ENCODE measurements around the gene TTLL4.

The TTLL4 gene

DNA sequence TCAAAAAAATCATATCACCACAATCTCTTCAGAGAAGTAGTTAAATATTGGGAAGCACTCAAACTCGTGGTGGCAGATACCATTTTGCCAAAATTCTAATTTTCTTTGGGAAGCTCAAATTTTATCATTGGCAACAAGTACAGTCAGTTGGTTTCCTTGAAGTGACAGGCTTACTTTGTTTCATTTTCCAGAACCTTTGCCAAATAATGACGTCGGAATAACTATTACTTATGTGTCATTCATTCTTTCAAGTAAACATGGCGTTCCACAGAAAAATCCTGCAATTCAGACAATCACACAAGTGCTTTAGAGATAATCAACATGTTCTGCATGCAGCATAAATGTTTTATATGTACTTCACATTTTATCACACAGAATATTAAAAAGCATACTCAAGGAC, 5.4 kb downstream of the TTLL4 start:
- H3K27me3 ChIP-seq (ENCODE audit: low read length): no peaks in the 10 kb centered on the region
- no peaks in the 10 kb centered on the region; the same call in 1 of the 2 replicates for H3F3A ChIP-seq (ENCODE audit: insufficient read depth)
- no peak overlapping the region for H3K9ac ChIP-seq (ENCODE audit: low read length)
- no peak overlapping the region for H3K27ac ChIP-seq (ENCODE audit: low read depth, low read length)
- no peak overlapping the region for H3K4me2 ChIP-seq (ENCODE audit: low read depth, low read length, poor library complexity, severe bottlenecking)
- H3K4me3 ChIP-seq (ENCODE audit: insufficient read depth, low read length, poor library complexity, severe bottlenecking): no peak overlapping the region
- no peaks in the 10 kb centered on the region for H3K9me3 ChIP-seq (ENCODE audit: insufficient read depth, low read length)
- H3K9me2 ChIP-seq (replicated peaks; ENCODE audit: insufficient read depth, low read length): no peaks in the 10 kb centered on the region
- H3K36me3 ChIP-seq (ENCODE audit: low read length): peaks cover 3% of the 10 kb centered on the region; the same call in 1 of the 2 replicates
- peaks cover 8% of the 10 kb centered on the region; the same call in 1 of the 2 replicates for H4K20me1 ChIP-seq (ENCODE audit: low read depth, low read length)
- H3K79me2 ChIP-seq (ENCODE audit: insufficient read depth, low read length): peaks cover 93% of the 10 kb centered on the region
- H2AFZ ChIP-seq (ENCODE audit: low read depth, low read length, severe bottlenecking): no peak overlapping the region
- TF ChIP-seq, protein P1, sequence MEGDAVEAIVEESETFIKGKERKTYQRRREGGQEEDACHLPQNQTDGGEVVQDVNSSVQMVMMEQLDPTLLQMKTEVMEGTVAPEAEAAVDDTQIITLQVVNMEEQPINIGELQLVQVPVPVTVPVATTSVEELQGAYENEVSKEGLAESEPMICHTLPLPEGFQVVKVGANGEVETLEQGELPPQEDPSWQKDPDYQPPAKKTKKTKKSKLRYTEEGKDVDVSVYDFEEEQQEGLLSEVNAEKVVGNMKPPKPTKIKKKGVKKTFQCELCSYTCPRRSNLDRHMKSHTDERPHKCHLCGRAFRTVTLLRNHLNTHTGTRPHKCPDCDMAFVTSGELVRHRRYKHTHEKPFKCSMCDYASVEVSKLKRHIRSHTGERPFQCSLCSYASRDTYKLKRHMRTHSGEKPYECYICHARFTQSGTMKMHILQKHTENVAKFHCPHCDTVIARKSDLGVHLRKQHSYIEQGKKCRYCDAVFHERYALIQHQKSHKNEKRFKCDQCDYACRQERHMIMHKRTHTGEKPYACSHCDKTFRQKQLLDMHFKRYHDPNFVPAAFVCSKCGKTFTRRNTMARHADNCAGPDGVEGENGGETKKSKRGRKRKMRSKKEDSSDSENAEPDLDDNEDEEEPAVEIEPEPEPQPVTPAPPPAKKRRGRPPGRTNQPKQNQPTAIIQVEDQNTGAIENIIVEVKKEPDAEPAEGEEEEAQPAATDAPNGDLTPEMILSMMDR (IDR thresholded peaks at IDR 0.05; ENCODE audit: insufficient read depth, low read length, poor library complexity, severe bottlenecking): no peak
- TF ChIP-seq EZH2phosphoT487 (conservative IDR thresholded peaks at IDR 0.05; ENCODE audit: low read length): no peak

DNA sequence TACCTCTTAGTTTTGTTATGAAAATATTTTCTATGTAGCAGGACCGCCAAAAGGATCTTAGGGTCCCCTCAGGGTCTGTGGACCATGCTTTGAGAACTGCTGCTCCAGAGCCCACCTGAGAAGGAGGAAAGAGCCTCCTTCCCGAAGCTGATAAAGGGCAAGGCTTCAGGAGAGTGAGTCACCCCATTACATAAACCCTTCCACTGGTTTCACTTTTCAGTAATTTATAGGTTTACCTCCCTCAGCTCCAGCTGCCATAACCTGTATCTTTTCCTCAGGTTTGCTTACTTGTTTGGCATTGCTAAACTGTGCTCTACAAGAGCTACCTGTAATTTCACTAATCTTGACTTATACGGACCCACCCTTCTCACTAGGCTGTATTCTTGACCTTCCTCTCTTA, 6.6 kb downstream of the TTLL4 start:
- H3K9ac ChIP-seq (ENCODE audit: low read length): no peak overlapping the region
- H3K27ac ChIP-seq (ENCODE audit: low read depth, low read length): no peak overlapping the region

DNA sequence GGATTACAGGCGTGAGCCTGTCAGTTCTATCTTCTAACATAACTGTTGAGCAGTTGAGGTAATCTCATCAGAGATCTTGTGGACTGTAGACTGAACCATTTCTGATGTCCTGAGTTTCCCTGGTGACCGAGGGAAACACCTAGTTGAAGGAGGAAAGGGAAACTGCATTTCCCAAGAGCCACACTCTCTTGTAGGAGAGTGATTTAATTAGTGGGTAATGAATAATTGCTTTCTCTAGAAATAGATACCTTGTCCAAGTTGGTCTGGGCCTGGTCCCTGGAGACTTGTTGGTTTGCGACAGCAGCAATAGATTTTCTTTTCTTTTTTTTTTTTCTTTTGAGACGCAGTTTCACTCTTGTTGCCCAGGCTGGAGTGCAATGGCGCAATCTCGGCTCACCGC, 7.4 kb downstream of the TTLL4 start:
- Histone ChIP-seq H3K9me2 (replicated peaks; ENCODE audit: insufficient read depth, low read length) (no peaks in the 10 kb centered on the region), H2AFZ (ENCODE audit: low read depth, low read length, severe bottlenecking) (no peak overlapping the region), H3K4me3 (ENCODE audit: insufficient read depth, low read length, poor library complexity, severe bottlenecking) (no peak overlapping the region), H3K79me2 (ENCODE audit: insufficient read depth, low read length) (peaks cover 93% of the 10 kb centered on the region), H3K27ac (ENCODE audit: low read depth, low read length) (no peak overlapping the region), H3K4me2 (ENCODE audit: low read depth, low read length, poor library complexity, severe bottlenecking) (no peak overlapping the region), H3K27me3 (ENCODE audit: low read length) (no peaks in the 10 kb centered on the region), H3K36me3 (ENCODE audit: low read length) (peaks cover 3% of the 10 kb centered on the region; the same call in 1 of the 2 replicates), H3F3A (ENCODE audit: insufficient read depth) (no peaks in the 10 kb centered on the region; the same call in 1 of the 2 replicates), H4K20me1 (ENCODE audit: low read depth, low read length) (peaks cover 8% of the 10 kb centered on the region; the same call in 1 of the 2 replicates), H3K9ac (ENCODE audit: low read length) (no peak overlapping the region), H3K9me3 (ENCODE audit: insufficient read depth, low read length) (no peaks in the 10 kb centered on the region)
- no peak for TF ChIP-seq EZH2phosphoT487 (conservative IDR thresholded peaks at IDR 0.05; ENCODE audit: low read length)
- TF ChIP-seq, protein P1 (IDR thresholded peaks at IDR 0.05; ENCODE audit: insufficient read depth, low read length, poor library complexity, severe bottlenecking): no peak

More for the DNA sequence above, 6.6 kb downstream of the TTLL4 start:
- no peak overlapping the region for H3K4me2 ChIP-seq (ENCODE audit: low read depth, low read length, poor library complexity, severe bottlenecking)
- no peaks in the 10 kb centered on the region; the same call in 1 of the 2 replicates for H3F3A ChIP-seq (ENCODE audit: insufficient read depth)
- no peaks in the 10 kb centered on the region for H3K9me2 ChIP-seq (replicated peaks; ENCODE audit: insufficient read depth, low read length)
- TF ChIP-seq, protein P1 (IDR thresholded peaks at IDR 0.05; ENCODE audit: insufficient read depth, low read length, poor library complexity, severe bottlenecking): no peak
- TF ChIP-seq EZH2phosphoT487 (conservative IDR thresholded peaks at IDR 0.05; ENCODE audit: low read length): no peak
- no peaks in the 10 kb centered on the region for H3K9me3 ChIP-seq (ENCODE audit: insufficient read depth, low read length)
- peaks cover 8% of the 10 kb centered on the region; the same call in 1 of the 2 replicates for H4K20me1 ChIP-seq (ENCODE audit: low read depth, low read length)
- no peak overlapping the region for H2AFZ ChIP-seq (ENCODE audit: low read depth, low read length, severe bottlenecking)
- H3K79me2 ChIP-seq (ENCODE audit: insufficient read depth, low read length): peaks cover 93% of the 10 kb centered on the region
- H3K36me3 ChIP-seq (ENCODE audit: low read length): peaks cover 3% of the 10 kb centered on the region; the same call in 1 of the 2 replicates
- no peak overlapping the region for H3K4me3 ChIP-seq (ENCODE audit: insufficient read depth, low read length, poor library complexity, severe bottlenecking)
- H3K27me3 ChIP-seq (ENCODE audit: low read length): no peaks in the 10 kb centered on the region

Measured in SU-DHL-6 (cell line).